ENCODE data around the gene MCCC1. TPM values are rescaled to one million over a fixed set of nuclear protein-coding genes. Genes with fewer than 3 reads are reported as not detected.

Gene MCCC1
- total RNA-seq, 1 donor: 14.7 TPM

- no peak for TF ChIP-seq CTCF (IDR thresholded peaks at IDR 0.05; ENCODE audit: insufficient read depth, low read depth, low read length)
- no peak overlapping the region for H3K4me3 ChIP-seq (ENCODE audit: low read depth, low read length)
- no peak for DNase-seq (ENCODE audit: low read depth)
Observed at GRCh38 chr3:183032880-183033555, 66.3 kb downstream of the MCCC1 start.

- TF ChIP-seq CTCF (IDR thresholded peaks at IDR 0.05; ENCODE audit: insufficient read depth, low read depth, low read length): no peak
- no peak for DNase-seq (ENCODE audit: low read depth)
- no peak overlapping the region for H3K4me3 ChIP-seq (ENCODE audit: low read depth, low read length)
Observed at GRCh38 chr3:183031826-183032225, 67.5 kb downstream of the MCCC1 start.

- H3K4me3 ChIP-seq (ENCODE audit: low read depth, low read length): no peak overlapping the region
- TF ChIP-seq CTCF (IDR thresholded peaks at IDR 0.05; ENCODE audit: insufficient read depth, low read depth, low read length): no peak
- no peak for DNase-seq (ENCODE audit: low read depth)
Observed at GRCh38 chr3:183028416-183028815, 70.9 kb downstream of the MCCC1 start.

- H3K4me3 ChIP-seq (ENCODE audit: low read depth, low read length): no peak overlapping the region
- TF ChIP-seq CTCF (IDR thresholded peaks at IDR 0.05; ENCODE audit: insufficient read depth, low read depth, low read length): no peak
- peak; percentile 3 for DNase-seq (ENCODE audit: low read depth)
Observed at GRCh38 chr3:183027276-183027675, 72.0 kb downstream of the MCCC1 start.

- TF ChIP-seq CTCF (IDR thresholded peaks at IDR 0.05; ENCODE audit: insufficient read depth, low read depth, low read length): no peak
- H3K4me3 ChIP-seq (ENCODE audit: low read depth, low read length): no peak overlapping the region
Observed at GRCh38 chr3:183022936-183023516, 76.3 kb downstream of the MCCC1 start.

GRCh38 chr3:183018421-183019192 is 80.7 kb downstream of the MCCC1 start:
- H3K4me3 ChIP-seq (ENCODE audit: low read depth, low read length): no peak overlapping the region
- no peak for TF ChIP-seq CTCF (IDR thresholded peaks at IDR 0.05; ENCODE audit: insufficient read depth, low read depth, low read length)
- DNase-seq (ENCODE audit: low read depth): no peak

More at GRCh38 chr3:183022936-183023516, 76.3 kb downstream of the MCCC1 start:
- no peak for DNase-seq (ENCODE audit: low read depth)
